HG03571 (cell line): Measurements from ENCODE around the gene ZMYND11.
"Not testable (repeated sequence)": the region's sequence is repeated elsewhere in the genome, so short reads cannot be mapped to it uniquely, and the experiment has no call there.

Experiments
- ATAC-seq: cut with Tn5 transposase; IDR thresholded peaks from one replicate; pipeline ENCODE4 v1.9.1; 2021; ENCODE audit not compliant: unreplicated experiment

The ZMYND11 gene

GRCh38 chr10:132946-133898, 2.0 kb upstream of the ZMYND11 start:
- no peak for ATAC-seq

GRCh38 chr10:134247-135131, 766 bp upstream of the ZMYND11 start:
- peak; percentile 32 for ATAC-seq

GRCh38 chr10:135601-136464, 578 bp downstream of the ZMYND11 start:
- ATAC-seq = peak; percentile 32

GRCh38 chr10:136465-136762, 1.2 kb downstream of the ZMYND11 start:
- ATAC-seq = peak; percentile 15

- no peak for ATAC-seq
Observed at GRCh38 chr10:137031-137430, 1.8 kb downstream of the ZMYND11 start.

- ATAC-seq = no peak
Observed at GRCh38 chr10:137606-138005, 2.4 kb downstream of the ZMYND11 start.

GRCh38 chr10:142371-142770, 7.1 kb downstream of the ZMYND11 start:
- ATAC-seq = no peak

GRCh38 chr10:152915-153314, 17.7 kb downstream of the ZMYND11 start:
- no peak for ATAC-seq

- ATAC-seq = no peak
Observed at GRCh38 chr10:154348-154747, 19.1 kb downstream of the ZMYND11 start.

GRCh38 chr10:167383-167782, 32.1 kb downstream of the ZMYND11 start:
- ATAC-seq = no peak

GRCh38 chr10:173741-174140, 38.5 kb downstream of the ZMYND11 start:
- ATAC-seq = no peak

GRCh38 chr10:176677-177076, 41.4 kb downstream of the ZMYND11 start:
- no peak for ATAC-seq

- no peak for ATAC-seq
Observed at GRCh38 chr10:178208-178607, 43.0 kb downstream of the ZMYND11 start.

GRCh38 chr10:178723-179122, 43.5 kb downstream of the ZMYND11 start:
- no peak for ATAC-seq

GRCh38 chr10:182441-183201, 47.4 kb downstream of the ZMYND11 start:
- ATAC-seq = no peak

- ATAC-seq = no peak
Observed at GRCh38 chr10:184174-184573, 48.9 kb downstream of the ZMYND11 start.

- no peak for ATAC-seq
Observed at GRCh38 chr10:184911-185310, 49.7 kb downstream of the ZMYND11 start.

- ATAC-seq = not testable (repeated sequence)
Observed at GRCh38 chr10:185571-185970, 50.3 kb downstream of the ZMYND11 start.

GRCh38 chr10:186911-187310, 51.7 kb downstream of the ZMYND11 start:
- no peak for ATAC-seq

GRCh38 chr10:188546-188945, 53.3 kb downstream of the ZMYND11 start:
- ATAC-seq = no peak
